ENCODE data around the gene OPCML. TPM values are rescaled to one million over a fixed set of nuclear protein-coding genes. Genes with fewer than 3 reads are reported as not detected.

OPCML gene
- total RNA-seq, 2 donors from 2014 or later = 0.34 TPM; not detected in 1

DNA sequence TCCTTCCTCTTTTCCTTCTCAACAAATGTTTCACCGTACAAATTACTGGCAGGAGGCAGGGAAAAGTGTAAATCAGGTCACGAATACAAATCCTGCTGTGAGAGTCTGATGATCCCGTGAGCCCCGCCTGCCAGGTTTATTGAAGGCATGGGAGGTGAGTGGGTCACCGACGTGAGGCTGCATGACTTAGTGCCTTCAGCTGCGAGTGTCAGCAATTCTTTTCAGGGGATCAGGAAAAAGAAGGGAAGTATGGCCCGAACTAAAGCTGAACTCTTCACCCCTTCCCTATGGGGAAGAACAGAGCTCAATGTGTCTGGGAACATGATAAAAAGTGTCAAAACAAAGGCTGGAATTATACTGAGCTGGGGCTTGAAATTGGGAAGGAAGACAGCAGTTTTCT is 166.2 kb downstream of the OPCML start:
- WGBS = 52% methylated on average over 8 of the region's 8 CpGs
- Histone ChIP-seq H3K27me3 (replicated peaks; ENCODE audit: insufficient read depth) (no peaks in the 10 kb centered on the region), H3K4me1 (replicated peaks) (no peaks in the 10 kb centered on the region), H3K27ac (no peak overlapping the region), H3K9me3 (no peaks in the 10 kb centered on the region), H3K36me3 (no peaks in the 10 kb centered on the region), H3K4me3 (no peak overlapping the region)
- intact Hi-C loops (cut with DNase I) = no loop called here
- DNase-seq (ENCODE audit: low spot score) = no peak
- TF ChIP-seq POLR2A (IDR thresholded peaks at IDR 0.05) (no peak), POLR2AphosphoS5 (IDR thresholded peaks at IDR 0.05) (no peak), CTCF (IDR thresholded peaks at IDR 0.05) (no peak)

GRCh38 chr11:133362916-133363315 is 169.4 kb downstream of the OPCML start:
- intact Hi-C loops (cut with DNase I) = no loop called here
- Histone ChIP-seq H3K4me3 (no peak overlapping the region), H3K9me3 (no peaks in the 10 kb centered on the region)

GRCh38 chr11:133362156-133362555 is 170.1 kb downstream of the OPCML start:
- WGBS = 94% methylated on average over 15 of the region's 15 CpGs
- no peak overlapping the region for H3K27ac ChIP-seq
- H3K27me3 ChIP-seq (replicated peaks; ENCODE audit: insufficient read depth) = no peaks in the 10 kb centered on the region
- DNase-seq (ENCODE audit: low spot score) = no peak
- no peak overlapping the region for H3K4me3 ChIP-seq
- no peaks in the 10 kb centered on the region for H3K36me3 ChIP-seq
- H3K4me1 ChIP-seq (replicated peaks) = no peaks in the 10 kb centered on the region
- intact Hi-C loops (cut with DNase I) = no loop called here
- no peaks in the 10 kb centered on the region for H3K9me3 ChIP-seq
- TF ChIP-seq CTCF (IDR thresholded peaks at IDR 0.05) (no peak), POLR2A (IDR thresholded peaks at IDR 0.05) (no peak), POLR2AphosphoS5 (IDR thresholded peaks at IDR 0.05) (no peak)

More at GRCh38 chr11:133362916-133363315, 169.4 kb downstream of the OPCML start:
- 89% methylated on average over 15 of the region's 15 CpGs for WGBS
- Histone ChIP-seq H3K4me1 (replicated peaks) (no peaks in the 10 kb centered on the region), H3K27ac (no peak overlapping the region), H3K27me3 (replicated peaks; ENCODE audit: insufficient read depth) (no peaks in the 10 kb centered on the region), H3K36me3 (no peaks in the 10 kb centered on the region)
- DNase-seq (ENCODE audit: low spot score) = no peak
- TF ChIP-seq POLR2AphosphoS5 (IDR thresholded peaks at IDR 0.05) (no peak), POLR2A (IDR thresholded peaks at IDR 0.05) (no peak), CTCF (IDR thresholded peaks at IDR 0.05) (no peak)

DNA sequence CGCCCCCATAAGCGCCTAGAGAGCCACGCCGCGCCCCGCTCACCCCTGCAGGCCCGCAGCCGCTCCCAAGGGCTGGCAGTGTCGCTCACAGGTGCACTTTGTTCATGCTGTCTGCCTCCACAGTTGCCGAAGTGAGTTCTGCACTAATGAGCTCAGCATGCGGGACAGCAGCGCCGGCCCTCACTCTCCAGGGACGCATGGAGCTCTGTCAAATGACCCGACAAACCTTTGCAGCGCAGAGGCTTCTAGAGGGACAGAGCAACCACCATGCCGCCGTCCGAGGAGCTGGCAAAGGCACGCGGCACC is 170.7 kb downstream of the OPCML start:
- H3K4me1 ChIP-seq (replicated peaks) = no peaks in the 10 kb centered on the region
- H3K36me3 ChIP-seq = no peaks in the 10 kb centered on the region
- H3K27ac ChIP-seq = no peak overlapping the region
- no peak for DNase-seq (ENCODE audit: low spot score)
- no peak for TF ChIP-seq CTCF (IDR thresholded peaks at IDR 0.05)
- TF ChIP-seq POLR2AphosphoS5 (IDR thresholded peaks at IDR 0.05) = no peak
- no peak for TF ChIP-seq POLR2A (IDR thresholded peaks at IDR 0.05)
- H3K9me3 ChIP-seq = no peaks in the 10 kb centered on the region
- no peak overlapping the region for H3K4me3 ChIP-seq
- WGBS = 93% methylated on average over 21 of the region's 21 CpGs
- no peaks in the 10 kb centered on the region for H3K27me3 ChIP-seq (replicated peaks; ENCODE audit: insufficient read depth)
- intact Hi-C loops (cut with DNase I) = no loop called here

GRCh38 chr11:133360860-133361688 is 171.2 kb downstream of the OPCML start:
- Histone ChIP-seq H3K9me3 (no peaks in the 10 kb centered on the region), H3K27me3 (replicated peaks; ENCODE audit: insufficient read depth) (no peaks in the 10 kb centered on the region), H3K4me1 (replicated peaks) (no peaks in the 10 kb centered on the region), H3K27ac (no peak overlapping the region), H3K36me3 (no peaks in the 10 kb centered on the region), H3K4me3 (no peak overlapping the region)
- 94% methylated on average over 49 of the region's 54 CpGs for WGBS
- no peak for DNase-seq (ENCODE audit: low spot score)
- TF ChIP-seq POLR2A (IDR thresholded peaks at IDR 0.05) = no peak
- no peak for TF ChIP-seq POLR2AphosphoS5 (IDR thresholded peaks at IDR 0.05)
- no peak for TF ChIP-seq CTCF (IDR thresholded peaks at IDR 0.05)
- intact Hi-C loops (cut with DNase I) = no loop called here

All from prostate gland (tissue), 2 donors.